Pancreas (tissue), 10 donors: ENCODE data around the gene NUDT14. TPM values are rescaled to one million over a fixed set of nuclear protein-coding genes. Genes with fewer than 3 reads are reported as not detected.

ENCODE experiments used
- ATAC-seq, 4 donors: fragments of 200-7000 bp; cut with Tn5 transposase; one replicate each; pipeline versions ENCODE4 v1.8.0 to v1.9.1; 2020; ENCODE audit warnings: mild to moderate bottlenecking in 4 of 4, moderate library complexity in 4 of 4
- DNase-seq, 6 donors: peaks; one replicate each; pipeline ENCODE4 v3.0.0-alpha.2; 2020
- FAIRE-seq: peaks from 2 replicates; lab custom pipeline; 2012; peaks lifted over from hg19 to GRCh38; lab: Jason Lieb, UNC
- H3K27ac ChIP-seq, 4 donors: fragments of 200-600 bp; sonication (generic); 1 replicate in 3 of 4; 2 replicates in 1 of 4; pipeline versions ENCODE4 v1.5.0 to v1.8.0; 2020
- H3K27me3 ChIP-seq, 4 donors: fragments of 200-600 bp; one replicate each; pipeline ENCODE4 v1.8.0; 2021
- H3K36me3 ChIP-seq, 3 donors: fragments of 200-600 bp; sonication (generic) in 1 of 3; one replicate each; pipeline versions ENCODE4 v1.5.0 to v1.8.0; 2020 to 2021
- H3K4me1 ChIP-seq, 3 donors: fragments of 200-600 bp; one replicate each; pipeline ENCODE4 v1.8.0; 2021
- H3K4me3 ChIP-seq, 4 donors: fragments of 200-600 bp; sonication (generic) in 2 of 4; one replicate each; pipeline versions ENCODE4 v1.5.0 to v1.8.0; 2020 to 2021
- H3K9me3 ChIP-seq, 4 donors: fragments of 200-600 bp; one replicate each; pipeline ENCODE4 v1.8.0; 2021
- CTCF ChIP-seq, 4 donors: fragments of 200-600 bp; sonication (generic) in 3 of 4; IDR thresholded peaks; one replicate each; pipeline versions ENCODE4 v1.5.0 to v1.8.0; 2021; ENCODE audit warnings: antibody characterized with exemption in 4 of 4
- WGBS, 2 donors: extraction: QIAGEN DNeasy Blood & Tissue Kit; methylation state at CpG; one replicate each; pipeline ENCODE4 v1.1.7; 2013; 5-methylcytosine and 5-hydroxymethylcytosine counted together
- intact Hi-C, 3 donors: fragments of 100-400 bp; cut with DNase I; formaldehyde crosslinking; loops; one replicate each; pipeline versions ENCODE4 v1.11.1 to v1.14.2; 2022
- polyA plus RNA-seq, 2 donors: library from polyadenylated mRNA; stranded (reverse); fragments of 200-250 nt; gene quantifications; one replicate each; pipeline ENCODE4 v1.2.3, GENCODE V29; 2013
- total RNA-seq, 6 donors: library from RNA; stranded (reverse); fragmentation: NEBNext Ultra II Directional in 4 of 6; extraction: Animal tissue kit (Norgen Biotek cat#: 25700) in 4 of 6; gene quantifications; one replicate each; pipeline versions ENCODE4 v1.2.1 to v1.2.4, GENCODE V29; 2021 to 2023
- donor health status: healthy with polysubstance abuse.
- donor health status: DM: no; HTN: no; CAD: no; lungs with moderate emphysema.
- donor health status: DM: no; HTN: no; CAD: no.
- donor health status: control.
- donor health status: control.
- donor health status: Bipolar disorder and iron deficiency.
- donor health status: DM: yes; HTN: yes; CAD: no.
- donor health status: DM: no; HTN: no; CAD: no.
- donor health status: DM: no; HTN: no; CAD: no.
- donor health status: DM: yes; HTN: yes; CAD: no.

Gene NUDT14
- total and polyA plus RNA-seq, 8 donors: 24.7 to 64.9 (median 32.6) TPM

GRCh38 chr14:105199093-105199492 lies 18.0 kb upstream of the NUDT14 start:
- peaks cover 0 to 5% (median 4%) of the 10 kb centered on the region in 3 donors for H3K4me1 ChIP-seq
- peaks cover 0 to 2% (median 0%) of the 10 kb centered on the region in 4 donors for H3K27me3 ChIP-seq
- H3K36me3 ChIP-seq: no peaks in the 10 kb centered on the region
- ATAC-seq: no peak
- TF ChIP-seq CTCF (IDR thresholded peaks at IDR 0.05): no peak
- 55 to 65% methylated on average over 18 of the region's 18 CpGs for WGBS, 2 donors
- no peak overlapping the region for H3K27ac ChIP-seq
- no peak for DNase-seq
- no peaks in the 10 kb centered on the region for H3K9me3 ChIP-seq
- FAIRE-seq: no peak
- intact Hi-C loops: no loop called here
- no peak overlapping the region for H3K4me3 ChIP-seq

GRCh38 chr14:105198588-105198987 lies 17.5 kb upstream of the NUDT14 start:
- Histone ChIP-seq H3K36me3 (no peaks in the 10 kb centered on the region), H3K27me3 (peaks cover 0 to 2% (median 0%) of the 10 kb centered on the region in 4 donors), H3K4me1 (peaks cover 0 to under 1% (median 0%) of the 10 kb centered on the region in 3 donors), H3K27ac (no peak overlapping the region), H3K4me3 (no peak overlapping the region), H3K9me3 (no peaks in the 10 kb centered on the region)
- no peak for TF ChIP-seq CTCF (IDR thresholded peaks at IDR 0.05)
- DNase-seq (no peak), FAIRE-seq (no peak), ATAC-seq (no peak)
- intact Hi-C loops: no loop called here
- WGBS, 2 donors: 70 to 72% methylated on average over 4 of the region's 4 CpGs

GRCh38 chr14:105197211-105197641 lies 16.1 kb upstream of the NUDT14 start:
- DNase-seq: no peak
- WGBS, 2 donors: 30 to 35% methylated on average over 14 to 15 of the region's 15 CpGs
- Histone ChIP-seq H3K4me1 (no peaks in the 10 kb centered on the region), H3K4me3 (no peak overlapping the region), H3K36me3 (no peaks in the 10 kb centered on the region), H3K9me3 (no peaks in the 10 kb centered on the region), H3K27me3 (peaks cover 0 to 2% (median 0%) of the 10 kb centered on the region in 4 donors), H3K27ac (no peak overlapping the region)
- intact Hi-C loops: no loop called here
- no peak for FAIRE-seq
- no peak for TF ChIP-seq CTCF (IDR thresholded peaks at IDR 0.05)
- peak in 1 of 4 donors; percentile 4 for ATAC-seq

GRCh38 chr14:105196265-105196960 lies 15.3 kb upstream of the NUDT14 start:
- ATAC-seq (peak in 3 of 4 donors; percentile 9 to 22 (median 15)), DNase-seq (no peak), FAIRE-seq (no peak)
- Histone ChIP-seq H3K4me1 (no peaks in the 10 kb centered on the region), H3K27me3 (peaks cover 0 to 6% (median 0%) of the 10 kb centered on the region in 4 donors), H3K36me3 (no peaks in the 10 kb centered on the region), H3K9me3 (no peaks in the 10 kb centered on the region), H3K4me3 (peak overlapping the region in 1 of 4 donors; percentile 10), H3K27ac (peak overlapping the region in 1 of 4 donors; percentile 33)
- no peak for TF ChIP-seq CTCF (IDR thresholded peaks at IDR 0.05)
- intact Hi-C loops: no loop called here
- WGBS, 2 donors: 12 to 15% methylated on average over 39 to 58 of the region's 58 CpGs
